K562 (cell line): ENCODE measurements around the gene ZNF652.

Source experiments
- BDP1 ChIP-seq: IDR thresholded peaks from 3 replicates; pipeline ENCODE4 v1.6.1; 2011; ENCODE audit not compliant: insufficient read length, insufficient read depth
- ETV6 ChIP-seq, 3 experiments: fragments of 150-350 bp in 1 of 3; sonication (generic) in 1 of 3; formaldehyde crosslinking in 1 of 3; IDR thresholded peaks; 2 replicates each; pipeline versions ENCODE4 v1.6.1 to v1.8.0; 2014 to 2022; ENCODE audit warnings: borderline replicate concordance in 2 of 3, low read depth in 2 of 3, antibody characterized with exemption in 1 of 3, low read length in 1 of 3, mild to moderate bottlenecking in 1 of 3, missing genetic modification reagents in 1 of 3
- EZH2 ChIP-seq: IDR thresholded peaks from 2 replicates; pipeline ENCODE4 v1.6.1; 2012; ENCODE audit warnings: low read depth, mild to moderate bottlenecking, inconsistent platforms, low read length, borderline replicate concordance
- HIVEP1 ChIP-seq: fragments of 250-450 bp; sonication (Bioruptor Pico); IDR thresholded peaks from 2 replicates; pipeline ENCODE4 v1.4.0; 2020; ENCODE audit warnings: mild to moderate bottlenecking
- LARP7 ChIP-seq: fragments of 450-650 bp; IDR thresholded peaks from 2 replicates; pipeline ENCODE4 v1.6.1; 2016
- POLR2A ChIP-seq: fragments of 450-650 bp; conservative IDR thresholded peaks from 2 replicates; pipeline ENCODE4 v1.6.1; 2016
- SMC3 ChIP-seq: conservative IDR thresholded peaks from 2 replicates; pipeline ENCODE4 v1.6.1; 2011; ENCODE audit warnings: low read depth, low read length, improper control_type of control experiment; ENCODE audit not compliant: insufficient read depth
- SUPT5H ChIP-seq: fragments of 450-650 bp; IDR thresholded peaks from 2 replicates; pipeline ENCODE4 v1.6.1; 2016
- TCF7L2 ChIP-seq: fragments of 150-350 bp; IDR thresholded peaks from 2 replicates; pipeline ENCODE4 v1.6.1; 2016; ENCODE audit warnings: low read depth, mild to moderate bottlenecking, low read length, moderate library complexity
- ZEB2 ChIP-seq: fragments of 450-650 bp; IDR thresholded peaks from 2 replicates; pipeline ENCODE4 v1.6.1; 2016
- ZNF217 ChIP-seq: sonication (generic); formaldehyde crosslinking; IDR thresholded peaks from 2 replicates; pipeline ENCODE4 v1.8.0; 2022; ENCODE audit warnings: mild to moderate bottlenecking, missing genetic modification reagents
- TF ChIP-seq, protein P1 (sequence below): fragments of 250-450 bp; sonication (Bioruptor Pico); IDR thresholded peaks from 2 replicates; pipeline ENCODE4 v1.5.1; 2021; ENCODE audit warnings: mild to moderate bottlenecking
- TF ChIP-seq, protein P2 (sequence below), 3 experiments: IDR thresholded peaks in 2 of 3; conservative IDR thresholded peaks in 1 of 3; 2 replicates each; pipeline ENCODE4 v1.5.1; 2011 to 2012; ENCODE audit warnings: low read length in 3 of 3, mild to moderate bottlenecking in 3 of 3, control low read depth in 2 of 3, improper control_type of control experiment in 1 of 3, inconsistent platforms in 1 of 3, low read depth in 1 of 3, mixed read lengths in 1 of 3, moderate library complexity in 1 of 3; ENCODE audit not compliant: insufficient read depth in 2 of 3

DNA sequence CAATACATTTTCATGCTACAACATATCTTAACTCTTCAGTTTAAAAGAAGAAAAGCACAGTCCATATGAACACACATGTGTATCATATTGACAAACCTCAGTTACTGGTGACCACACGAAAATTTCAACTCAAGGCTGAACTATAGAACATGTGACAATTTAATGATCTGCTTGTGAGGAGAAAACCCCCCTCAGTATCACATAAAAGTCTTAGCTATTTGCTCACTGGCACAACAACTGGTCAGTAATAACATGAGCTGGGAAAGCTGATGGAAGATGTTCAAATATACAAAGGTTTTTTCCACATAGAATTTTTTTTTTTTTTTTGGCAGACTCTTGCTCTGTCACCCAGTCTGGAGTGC lies 19.5 kb downstream of the ZNF652 start:
- no peak for TF ChIP-seq ZNF217 (CRISPR knock-in tag)
- TF ChIP-seq, protein P1, sequence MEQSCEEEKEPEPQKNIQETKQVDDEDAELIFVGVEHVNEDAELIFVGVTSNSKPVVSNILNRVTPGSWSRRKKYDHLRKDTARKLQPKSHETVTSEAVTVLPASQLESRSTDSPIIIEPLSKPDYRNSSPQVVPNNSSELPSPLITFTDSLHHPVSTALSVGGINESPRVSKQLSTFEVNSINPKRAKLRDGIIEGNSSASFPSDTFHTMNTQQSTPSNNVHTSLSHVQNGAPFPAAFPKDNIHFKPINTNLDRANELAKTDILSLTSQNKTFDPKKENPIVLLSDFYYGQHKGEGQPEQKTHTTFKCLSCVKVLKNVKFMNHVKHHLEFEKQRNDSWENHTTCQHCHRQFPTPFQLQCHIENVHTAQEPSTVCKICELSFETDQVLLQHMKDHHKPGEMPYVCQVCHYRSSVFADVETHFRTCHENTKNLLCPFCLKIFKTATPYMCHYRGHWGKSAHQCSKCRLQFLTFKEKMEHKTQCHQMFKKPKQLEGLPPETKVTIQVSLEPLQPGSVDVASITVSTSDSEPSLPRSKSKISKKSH = no peak
- TF ChIP-seq, protein P2, sequence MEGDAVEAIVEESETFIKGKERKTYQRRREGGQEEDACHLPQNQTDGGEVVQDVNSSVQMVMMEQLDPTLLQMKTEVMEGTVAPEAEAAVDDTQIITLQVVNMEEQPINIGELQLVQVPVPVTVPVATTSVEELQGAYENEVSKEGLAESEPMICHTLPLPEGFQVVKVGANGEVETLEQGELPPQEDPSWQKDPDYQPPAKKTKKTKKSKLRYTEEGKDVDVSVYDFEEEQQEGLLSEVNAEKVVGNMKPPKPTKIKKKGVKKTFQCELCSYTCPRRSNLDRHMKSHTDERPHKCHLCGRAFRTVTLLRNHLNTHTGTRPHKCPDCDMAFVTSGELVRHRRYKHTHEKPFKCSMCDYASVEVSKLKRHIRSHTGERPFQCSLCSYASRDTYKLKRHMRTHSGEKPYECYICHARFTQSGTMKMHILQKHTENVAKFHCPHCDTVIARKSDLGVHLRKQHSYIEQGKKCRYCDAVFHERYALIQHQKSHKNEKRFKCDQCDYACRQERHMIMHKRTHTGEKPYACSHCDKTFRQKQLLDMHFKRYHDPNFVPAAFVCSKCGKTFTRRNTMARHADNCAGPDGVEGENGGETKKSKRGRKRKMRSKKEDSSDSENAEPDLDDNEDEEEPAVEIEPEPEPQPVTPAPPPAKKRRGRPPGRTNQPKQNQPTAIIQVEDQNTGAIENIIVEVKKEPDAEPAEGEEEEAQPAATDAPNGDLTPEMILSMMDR (IDR thresholded peaks at IDR 0.05 in 2 of 3, conservative IDR thresholded peaks at IDR 0.05 in 1 of 3; ENCODE audit: insufficient read depth in 2 of 3, low read depth in 1 of 3, low read length in 3 of 3) = no peak
- TF ChIP-seq ZEB2 = no peak
- TF ChIP-seq SUPT5H = no peak
- TF ChIP-seq TCF7L2 = no peak
- no peak for TF ChIP-seq LARP7
- no peak for TF ChIP-seq POLR2A
- no peak for TF ChIP-seq SMC3
- TF ChIP-seq EZH2 = no peak
- no peak for TF ChIP-seq HIVEP1 (CRISPR knock-in tag)
- TF ChIP-seq BDP1 = no peak
- no peak for TF ChIP-seq ETV6 (IDR thresholded peaks at IDR 0.05; ENCODE audit: borderline replicate concordance in 1 of 2, low read depth in 2 of 2, low read length in 1 of 2)
- no peak for TF ChIP-seq ETV6 (CRISPR knock-in tag; IDR thresholded peaks at IDR 0.05; ENCODE audit: borderline replicate concordance)
